ENCODE results near the gene USP15.
A peak's percentile ranks its signal among the peaks of the same experiment; 100 is the strongest.

Gene USP15

GRCh38 chr12:62438098-62438692 is 178.0 kb downstream of the USP15 start (continued):
- TF ChIP-seq ZNF2 (tag by site-specific recombination; IDR thresholded peaks at IDR 0.05) (0 out of 2 replicates have a peak, but pooled peaks have one; percentile 41), ZBTB49 (tag by site-specific recombination; IDR thresholded peaks at IDR 0.05; ENCODE audit: low read depth) (no peak)

- POLR2A ChIA-PET = no interaction called here
- TF ChIP-seq ZNF391 (tag by site-specific recombination; IDR thresholded peaks at IDR 0.05; ENCODE audit: borderline replicate concordance, low read depth) = no peak
- no peak for TF ChIP-seq KLF17 (tag by site-specific recombination; IDR thresholded peaks at IDR 0.05)
- no peak for TF ChIP-seq TRIM28 (IDR thresholded peaks at IDR 0.05; ENCODE audit: borderline replicate concordance, low read length)
- TF ChIP-seq ZNF248 (tag by site-specific recombination; IDR thresholded peaks at IDR 0.05) = no peak
- TF ChIP-seq ZFP41 (tag by site-specific recombination; IDR thresholded peaks at IDR 0.05; ENCODE audit: borderline replicate concordance) = no peak
- no peak for TF ChIP-seq ZNF645 (tag by site-specific recombination; IDR thresholded peaks at IDR 0.05)
- no peak for TF ChIP-seq ZNF335 (tag by site-specific recombination; conservative IDR thresholded peaks at IDR 0.05)
- no peak for TF ChIP-seq ELK4 (IDR thresholded peaks at IDR 0.05; ENCODE audit: borderline replicate concordance, low read depth, low read length)
- no peak for TF ChIP-seq ZNF114 (tag by site-specific recombination; IDR thresholded peaks at IDR 0.05)
- no peak for TF ChIP-seq ZBTB6 (tag by site-specific recombination; IDR thresholded peaks at IDR 0.05)
- no peak for TF ChIP-seq ZNF677 (tag by site-specific recombination; IDR thresholded peaks at IDR 0.05)
- no peak for TF ChIP-seq ZNF660 (tag by site-specific recombination; IDR thresholded peaks at IDR 0.05)
- no peak for TF ChIP-seq ZNF670 (tag by site-specific recombination; IDR thresholded peaks at IDR 0.05; ENCODE audit: low read depth)
- no peak for TF ChIP-seq ZNF202 (tag by site-specific recombination; IDR thresholded peaks at IDR 0.05; ENCODE audit: borderline replicate concordance)
- TF ChIP-seq GFI1B (tag by site-specific recombination; IDR thresholded peaks at IDR 0.05) = no peak
- no peak for TF ChIP-seq ZNF792 (tag by site-specific recombination; IDR thresholded peaks at IDR 0.05)
- TF ChIP-seq PRDM2 (tag by site-specific recombination; IDR thresholded peaks at IDR 0.05; ENCODE audit: borderline replicate concordance) = no peak
- Histone ChIP-seq H3K36me3 (ENCODE audit: control insufficient read depth in 2 of 2, insufficient read depth in 1 of 2, low read length in 2 of 2) (no peaks in the 10 kb centered on the region), H3K9me3 (ENCODE audit: control insufficient read depth, insufficient read depth, low read depth, low read length) (no peaks in the 10 kb centered on the region), H3K4me3 (ENCODE audit: low read depth, low read length) (no peak overlapping the region), H3K27ac (ENCODE audit: extremely low read depth, low read depth, low read length) (no peak overlapping the region), H3K4me1 (ENCODE audit: control insufficient read depth, insufficient read depth, low read length) (no peaks in the 10 kb centered on the region)
- CTCF ChIA-PET = interaction anchor here (1.3 kb wide), 1 partner anchor 9 kb away, joined by 6 read pairs; no protein-coding TSS in a partner anchor
Measured at GRCh38 chr12:62446754-62447452, 186.7 kb downstream of the USP15 start.
